WTC11 (cell line): Measurements from ENCODE around the gene POMGNT1. TPM values are rescaled to one million over a fixed set of nuclear protein-coding genes. Genes with fewer than 3 reads are reported as not detected.

Experiments
- ATAC-seq: fragments of 200-7000 bp; cut with Tn5 transposase; 2 replicates; pipeline ENCODE4 v1.10.0; 2021; ENCODE audit warnings: mild to moderate bottlenecking, moderate library complexity
- CTCF ChIA-PET: fragments of 300-600 bp; sonication (Branson Sonifier 250); formaldehyde crosslinking; loops from one replicate; lab custom pipeline; 2021; ENCODE audit warnings: antibody characterized with exemption; lab: Charles Lee
- POLR2A ChIA-PET: fragments of 350-600 bp; sonication (Branson Sonifier 250); formaldehyde crosslinking; loops from one replicate; lab custom pipeline; 2021; ENCODE audit warnings: antibody characterized with exemption; lab: Charles Lee
- DNase-seq: peaks from one replicate; pipeline ENCODE4 v3.0.0; 2021; ENCODE audit warnings: low spot score
- H3K27ac Mint-ChIP-seq: 2 replicates; pipeline ENCODE4 v1.8.0; 2021; ENCODE audit warnings: mixed read lengths
- H3K27me3 Mint-ChIP-seq: 2 replicates; pipeline ENCODE4 v1.8.0; 2021; ENCODE audit warnings: low read depth, mild to moderate bottlenecking, moderate library complexity, mixed read lengths
- H3K36me3 Mint-ChIP-seq: 2 replicates; pipeline ENCODE4 v1.8.0; 2021; ENCODE audit warnings: mixed read lengths
- H3K4me1 Mint-ChIP-seq: 2 replicates; pipeline ENCODE4 v1.8.0; 2022; ENCODE audit warnings: mixed read lengths
- H3K4me3 Mint-ChIP-seq: 2 replicates; pipeline ENCODE4 v1.8.0; 2021; ENCODE audit warnings: mild to moderate bottlenecking, moderate library complexity, mixed read lengths
- H3K9me3 Mint-ChIP-seq: 2 replicates; pipeline ENCODE4 v1.8.0; 2021; ENCODE audit warnings: mixed read lengths
- ATF1 ChIP-seq: sonication (generic); formaldehyde crosslinking; IDR thresholded peaks from 2 replicates; pipeline ENCODE4 v1.8.1; 2023; ENCODE audit warnings: mild to moderate bottlenecking, moderate library complexity, missing genetic modification reagents
- CBFB ChIP-seq: sonication (generic); formaldehyde crosslinking; IDR thresholded peaks from 2 replicates; pipeline ENCODE4 v1.8.1; 2022; ENCODE audit warnings: mild to moderate bottlenecking, low read depth, missing genetic modification reagents
- CREB1 ChIP-seq: sonication (generic); formaldehyde crosslinking; IDR thresholded peaks from 2 replicates; pipeline ENCODE4 v1.8.0; 2023; ENCODE audit warnings: mild to moderate bottlenecking, missing genetic modification reagents
- CREM ChIP-seq: sonication (generic); formaldehyde crosslinking; IDR thresholded peaks from 2 replicates; pipeline ENCODE4 v1.8.1; 2022; ENCODE audit warnings: mild to moderate bottlenecking, missing genetic modification reagents, moderate library complexity
- ETV6 ChIP-seq: sonication (generic); formaldehyde crosslinking; IDR thresholded peaks from 2 replicates; pipeline ENCODE4 v1.8.1; 2022; ENCODE audit warnings: mild to moderate bottlenecking, missing genetic modification reagents
- FOXP1 ChIP-seq: sonication (generic); formaldehyde crosslinking; IDR thresholded peaks from 2 replicates; pipeline ENCODE4 v1.8.0; 2022; ENCODE audit warnings: missing genetic modification reagents, mild to moderate bottlenecking, moderate library complexity, borderline replicate concordance
- MXD4 ChIP-seq: fragments of 250-450 bp; sonication (Bioruptor Pico); IDR thresholded peaks from 2 replicates; pipeline ENCODE4 v1.8.0; 2021; ENCODE audit warnings: mild to moderate bottlenecking, moderate library complexity, borderline replicate concordance
- NR3C1 ChIP-seq: sonication (generic); formaldehyde crosslinking; conservative IDR thresholded peaks from 2 replicates; pipeline ENCODE4 v1.8.1; 2023; ENCODE audit warnings: low read depth, mild to moderate bottlenecking, missing genetic modification reagents
- SOX15 ChIP-seq: fragments of 250-450 bp; sonication (Bioruptor Pico); IDR thresholded peaks from 2 replicates; pipeline ENCODE4 v1.9.0; 2021; ENCODE audit warnings: mild to moderate bottlenecking
- ZNF263 ChIP-seq: sonication (generic); formaldehyde crosslinking; IDR thresholded peaks from 2 replicates; pipeline ENCODE4 v1.8.1; 2022; ENCODE audit warnings: low read depth, mild to moderate bottlenecking, moderate library complexity, missing genetic modification reagents
- ZNF317 ChIP-seq: sonication (generic); formaldehyde crosslinking; IDR thresholded peaks from 2 replicates; pipeline ENCODE4 v1.8.1; 2023; ENCODE audit warnings: low read depth, mild to moderate bottlenecking, moderate library complexity, missing genetic modification reagents, borderline replicate concordance
- ZNF416 ChIP-seq: fragments of 250-450 bp; sonication (Bioruptor Pico); IDR thresholded peaks from 2 replicates; pipeline ENCODE4 v1.9.0; 2021; ENCODE audit warnings: mild to moderate bottlenecking, inconsistent platforms
- ZNF423 ChIP-seq: fragments of 250-450 bp; sonication (Bioruptor Pico); IDR thresholded peaks from 2 replicates; pipeline ENCODE4 v2.1.2; 2022; ENCODE audit warnings: mild to moderate bottlenecking, moderate library complexity
- total RNA-seq: library from RNA; stranded (reverse); gene quantifications from 3 replicates; pipeline ENCODE4 v1.2.3, GENCODE V29; 2021
- TF ChIP-seq, protein P1 (sequence below): sonication (generic); formaldehyde crosslinking; IDR thresholded peaks from 2 replicates; pipeline ENCODE4 v1.8.1; 2022; ENCODE audit warnings: mild to moderate bottlenecking, moderate library complexity, missing genetic modification reagents
- TF ChIP-seq, protein P2 (sequence below): sonication (generic); formaldehyde crosslinking; conservative IDR thresholded peaks from 2 replicates; pipeline ENCODE4 v1.8.1; 2022; ENCODE audit warnings: mild to moderate bottlenecking, missing genetic modification reagents
- TF ChIP-seq, protein P3 (sequence below): sonication (generic); formaldehyde crosslinking; IDR thresholded peaks from 2 replicates; pipeline ENCODE4 v1.8.1; 2023; ENCODE audit warnings: mild to moderate bottlenecking, missing genetic modification reagents, moderate library complexity
- TF ChIP-seq, protein P4 (sequence below): fragments of 250-450 bp; sonication (Bioruptor Pico); IDR thresholded peaks from 2 replicates; pipeline ENCODE4 v1.9.0; 2021; ENCODE audit warnings: mild to moderate bottlenecking, borderline replicate concordance
- TF ChIP-seq, protein P5 (sequence below): fragments of 250-450 bp; sonication (Bioruptor Pico); IDR thresholded peaks from 2 replicates; pipeline ENCODE4 v1.8.0; 2021; ENCODE audit warnings: mild to moderate bottlenecking
- TF ChIP-seq, protein P6 (sequence below): sonication (generic); formaldehyde crosslinking; conservative IDR thresholded peaks from 2 replicates; pipeline ENCODE4 v1.8.1; 2023; ENCODE audit warnings: mild to moderate bottlenecking, low read depth, missing genetic modification reagents, moderate library complexity

Gene POMGNT1
- total RNA-seq, 1 experiment from 2014 or later = 42.5 TPM

DNA sequence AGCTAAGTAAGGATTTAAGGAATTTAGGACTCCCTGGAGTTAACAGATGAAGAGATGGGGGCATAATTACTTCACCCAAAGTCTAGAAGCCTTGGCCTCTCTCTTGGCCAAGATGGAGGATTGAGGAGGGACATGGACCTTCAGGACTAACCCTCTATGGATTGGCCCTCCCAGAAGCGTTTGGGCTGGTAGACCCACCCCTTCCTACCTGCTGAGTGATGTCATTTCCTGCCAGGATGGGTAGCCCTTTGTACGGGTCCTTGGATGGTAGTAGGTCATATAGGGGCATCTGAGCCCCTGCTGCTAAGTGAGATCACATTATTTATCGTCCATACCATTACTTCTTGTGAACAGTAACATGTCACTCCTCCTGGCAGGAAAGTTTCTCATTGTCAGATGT, 22.6 kb upstream of the POMGNT1 start (continued):
- TF ChIP-seq, protein P1, sequence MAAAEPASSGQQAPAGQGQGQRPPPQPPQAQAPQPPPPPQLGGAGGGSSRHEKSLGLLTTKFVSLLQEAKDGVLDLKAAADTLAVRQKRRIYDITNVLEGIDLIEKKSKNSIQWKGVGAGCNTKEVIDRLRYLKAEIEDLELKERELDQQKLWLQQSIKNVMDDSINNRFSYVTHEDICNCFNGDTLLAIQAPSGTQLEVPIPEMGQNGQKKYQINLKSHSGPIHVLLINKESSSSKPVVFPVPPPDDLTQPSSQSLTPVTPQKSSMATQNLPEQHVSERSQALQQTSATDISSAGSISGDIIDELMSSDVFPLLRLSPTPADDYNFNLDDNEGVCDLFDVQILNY (CRISPR knock-in tag) = no peak
- TF ChIP-seq, protein P2, sequence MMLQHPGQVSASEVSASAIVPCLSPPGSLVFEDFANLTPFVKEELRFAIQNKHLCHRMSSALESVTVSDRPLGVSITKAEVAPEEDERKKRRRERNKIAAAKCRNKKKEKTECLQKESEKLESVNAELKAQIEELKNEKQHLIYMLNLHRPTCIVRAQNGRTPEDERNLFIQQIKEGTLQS (CRISPR knock-in tag) = no peak
- TF ChIP-seq, protein P3, sequence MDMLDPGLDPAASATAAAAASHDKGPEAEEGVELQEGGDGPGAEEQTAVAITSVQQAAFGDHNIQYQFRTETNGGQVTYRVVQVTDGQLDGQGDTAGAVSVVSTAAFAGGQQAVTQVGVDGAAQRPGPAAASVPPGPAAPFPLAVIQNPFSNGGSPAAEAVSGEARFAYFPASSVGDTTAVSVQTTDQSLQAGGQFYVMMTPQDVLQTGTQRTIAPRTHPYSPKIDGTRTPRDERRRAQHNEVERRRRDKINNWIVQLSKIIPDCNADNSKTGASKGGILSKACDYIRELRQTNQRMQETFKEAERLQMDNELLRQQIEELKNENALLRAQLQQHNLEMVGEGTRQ (CRISPR knock-in tag) = no peak
- TF ChIP-seq ZNF317 (CRISPR knock-in tag) = no peak
- TF ChIP-seq ZNF416 = no peak
- TF ChIP-seq ETV6 (CRISPR knock-in tag) = no peak

DNA sequence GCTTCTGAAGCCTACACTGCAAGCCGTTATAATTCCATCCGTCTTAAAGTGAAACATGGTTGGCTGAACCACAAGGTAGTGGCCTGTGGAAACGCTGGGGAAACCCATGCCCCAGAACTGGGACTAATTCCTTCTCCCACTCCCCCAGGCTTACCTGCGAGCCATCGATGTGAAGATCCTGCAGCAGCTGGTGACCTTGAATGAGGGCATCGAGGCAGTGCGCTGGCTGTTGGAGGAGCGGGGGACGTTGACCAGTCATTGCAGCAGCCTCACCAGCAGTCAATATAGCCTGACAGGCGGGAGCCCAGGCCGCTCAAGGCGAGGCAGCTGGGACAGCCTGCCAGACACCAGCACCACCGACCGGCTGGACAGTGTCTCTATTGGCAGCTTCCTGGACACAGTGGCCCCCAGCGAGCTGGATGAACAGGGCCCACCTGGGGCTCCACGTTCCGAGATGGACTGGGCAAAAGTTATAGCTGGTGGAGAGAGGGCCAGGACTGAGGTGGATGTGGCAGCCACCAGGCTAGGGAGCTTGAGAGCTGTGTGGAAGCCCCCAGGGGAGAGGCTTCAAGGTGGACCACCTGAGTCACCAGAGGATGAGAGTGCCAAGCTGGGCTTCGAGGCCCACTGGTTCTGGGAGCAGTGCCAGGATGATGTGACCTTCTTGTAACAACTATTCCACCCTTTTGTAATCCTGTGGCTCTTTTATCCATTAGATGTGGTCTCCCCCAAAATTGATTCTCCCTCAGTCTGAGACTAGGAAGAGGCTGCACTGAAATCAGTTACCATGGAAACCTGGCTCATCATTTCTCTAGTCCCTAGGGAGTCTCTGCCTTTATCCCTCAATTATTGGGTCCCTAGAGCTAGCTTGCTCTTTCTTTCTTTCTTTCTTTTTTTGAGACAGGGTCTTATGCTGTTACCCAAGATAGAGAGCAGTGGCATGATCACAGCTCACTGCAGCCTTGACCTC, 21.6 kb upstream of the POMGNT1 start:
- Mint-ChIP-seq H3K27me3 (no peaks in the 10 kb centered on the region), H3K27ac (no peak overlapping the region), H3K9me3 (no peaks in the 10 kb centered on the region), H3K4me3 (no peak overlapping the region), H3K36me3 (no peaks in the 10 kb centered on the region), H3K4me1 (peaks cover 33% of the 10 kb centered on the region)
- TF ChIP-seq CREM (CRISPR knock-in tag) (no peak), CBFB (CRISPR knock-in tag) (no peak), CREB1 (CRISPR knock-in tag) (no peak), SOX15 (CRISPR knock-in tag) (no peak), ZNF423 (no peak), ATF1 (CRISPR knock-in tag) (no peak), FOXP1 (CRISPR knock-in tag) (no peak), ZNF263 (CRISPR knock-in tag) (no peak), MXD4 (CRISPR knock-in tag) (no peak), NR3C1 (no peak)
- TF ChIP-seq, protein P4, sequence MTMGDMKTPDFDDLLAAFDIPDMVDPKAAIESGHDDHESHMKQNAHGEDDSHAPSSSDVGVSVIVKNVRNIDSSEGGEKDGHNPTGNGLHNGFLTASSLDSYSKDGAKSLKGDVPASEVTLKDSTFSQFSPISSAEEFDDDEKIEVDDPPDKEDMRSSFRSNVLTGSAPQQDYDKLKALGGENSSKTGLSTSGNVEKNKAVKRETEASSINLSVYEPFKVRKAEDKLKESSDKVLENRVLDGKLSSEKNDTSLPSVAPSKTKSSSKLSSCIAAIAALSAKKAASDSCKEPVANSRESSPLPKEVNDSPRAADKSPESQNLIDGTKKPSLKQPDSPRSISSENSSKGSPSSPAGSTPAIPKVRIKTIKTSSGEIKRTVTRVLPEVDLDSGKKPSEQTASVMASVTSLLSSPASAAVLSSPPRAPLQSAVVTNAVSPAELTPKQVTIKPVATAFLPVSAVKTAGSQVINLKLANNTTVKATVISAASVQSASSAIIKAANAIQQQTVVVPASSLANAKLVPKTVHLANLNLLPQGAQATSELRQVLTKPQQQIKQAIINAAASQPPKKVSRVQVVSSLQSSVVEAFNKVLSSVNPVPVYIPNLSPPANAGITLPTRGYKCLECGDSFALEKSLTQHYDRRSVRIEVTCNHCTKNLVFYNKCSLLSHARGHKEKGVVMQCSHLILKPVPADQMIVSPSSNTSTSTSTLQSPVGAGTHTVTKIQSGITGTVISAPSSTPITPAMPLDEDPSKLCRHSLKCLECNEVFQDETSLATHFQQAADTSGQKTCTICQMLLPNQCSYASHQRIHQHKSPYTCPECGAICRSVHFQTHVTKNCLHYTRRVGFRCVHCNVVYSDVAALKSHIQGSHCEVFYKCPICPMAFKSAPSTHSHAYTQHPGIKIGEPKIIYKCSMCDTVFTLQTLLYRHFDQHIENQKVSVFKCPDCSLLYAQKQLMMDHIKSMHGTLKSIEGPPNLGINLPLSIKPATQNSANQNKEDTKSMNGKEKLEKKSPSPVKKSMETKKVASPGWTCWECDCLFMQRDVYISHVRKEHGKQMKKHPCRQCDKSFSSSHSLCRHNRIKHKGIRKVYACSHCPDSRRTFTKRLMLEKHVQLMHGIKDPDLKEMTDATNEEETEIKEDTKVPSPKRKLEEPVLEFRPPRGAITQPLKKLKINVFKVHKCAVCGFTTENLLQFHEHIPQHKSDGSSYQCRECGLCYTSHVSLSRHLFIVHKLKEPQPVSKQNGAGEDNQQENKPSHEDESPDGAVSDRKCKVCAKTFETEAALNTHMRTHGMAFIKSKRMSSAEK (CRISPR knock-in tag) = no peak
- TF ChIP-seq, protein P5, sequence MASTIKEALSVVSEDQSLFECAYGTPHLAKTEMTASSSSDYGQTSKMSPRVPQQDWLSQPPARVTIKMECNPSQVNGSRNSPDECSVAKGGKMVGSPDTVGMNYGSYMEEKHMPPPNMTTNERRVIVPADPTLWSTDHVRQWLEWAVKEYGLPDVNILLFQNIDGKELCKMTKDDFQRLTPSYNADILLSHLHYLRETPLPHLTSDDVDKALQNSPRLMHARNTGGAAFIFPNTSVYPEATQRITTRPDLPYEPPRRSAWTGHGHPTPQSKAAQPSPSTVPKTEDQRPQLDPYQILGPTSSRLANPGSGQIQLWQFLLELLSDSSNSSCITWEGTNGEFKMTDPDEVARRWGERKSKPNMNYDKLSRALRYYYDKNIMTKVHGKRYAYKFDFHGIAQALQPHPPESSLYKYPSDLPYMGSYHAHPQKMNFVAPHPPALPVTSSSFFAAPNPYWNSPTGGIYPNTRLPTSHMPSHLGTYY = no peak
- TF ChIP-seq, protein P6, sequence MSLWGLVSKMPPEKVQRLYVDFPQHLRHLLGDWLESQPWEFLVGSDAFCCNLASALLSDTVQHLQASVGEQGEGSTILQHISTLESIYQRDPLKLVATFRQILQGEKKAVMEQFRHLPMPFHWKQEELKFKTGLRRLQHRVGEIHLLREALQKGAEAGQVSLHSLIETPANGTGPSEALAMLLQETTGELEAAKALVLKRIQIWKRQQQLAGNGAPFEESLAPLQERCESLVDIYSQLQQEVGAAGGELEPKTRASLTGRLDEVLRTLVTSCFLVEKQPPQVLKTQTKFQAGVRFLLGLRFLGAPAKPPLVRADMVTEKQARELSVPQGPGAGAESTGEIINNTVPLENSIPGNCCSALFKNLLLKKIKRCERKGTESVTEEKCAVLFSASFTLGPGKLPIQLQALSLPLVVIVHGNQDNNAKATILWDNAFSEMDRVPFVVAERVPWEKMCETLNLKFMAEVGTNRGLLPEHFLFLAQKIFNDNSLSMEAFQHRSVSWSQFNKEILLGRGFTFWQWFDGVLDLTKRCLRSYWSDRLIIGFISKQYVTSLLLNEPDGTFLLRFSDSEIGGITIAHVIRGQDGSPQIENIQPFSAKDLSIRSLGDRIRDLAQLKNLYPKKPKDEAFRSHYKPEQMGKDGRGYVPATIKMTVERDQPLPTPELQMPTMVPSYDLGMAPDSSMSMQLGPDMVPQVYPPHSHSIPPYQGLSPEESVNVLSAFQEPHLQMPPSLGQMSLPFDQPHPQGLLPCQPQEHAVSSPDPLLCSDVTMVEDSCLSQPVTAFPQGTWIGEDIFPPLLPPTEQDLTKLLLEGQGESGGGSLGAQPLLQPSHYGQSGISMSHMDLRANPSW (CRISPR knock-in tag) = no peak
- CTCF ChIA-PET = interaction anchor here (0.7 to 6.6 kb wide), 2 partner anchors 21 to 25 kb away, joined by 3 to 55 read pairs; partner anchors contain the start of gene POMGNT1
- POLR2A ChIA-PET = interaction anchor here (0.5 to 0.6 kb wide), 2 partner anchors 17 to 88 kb away, joined by 3 to 5 read pairs; partner anchors contain the start of gene PIK3R3
- no peak for ATAC-seq
- DNase-seq = no peak
